T-cell (primary cell): ENCODE data around the gene HTRA1. TPM values are rescaled to one million over a fixed set of nuclear protein-coding genes. Genes with fewer than 3 reads are reported as not detected.

Experiments used
- ATAC-seq, 4 experiments: fragments of 200-7000 bp in 3 of 4; fragments of 150-1000 bp in 1 of 4; cut with Tn5 transposase; replicated peaks in 1 of 4; 1 replicate in 3 of 4; 2 replicates in 1 of 4; pipeline ENCODE4 v1.10.0; 2021; ENCODE audit warnings: moderate library complexity in 3 of 4, mild to moderate bottlenecking in 2 of 4, moderate number of reproducible peaks in 1 of 4
- CTCF ChIA-PET, 2 donors: fragments of 300-600 bp; sonication (Branson Sonifier 250); formaldehyde crosslinking; loops; one replicate each; lab custom pipeline; 2022; ENCODE audit warnings: antibody characterized with exemption in 2 of 2; lab: Charles Lee
- POLR2A ChIA-PET, 2 donors: fragments of 300-600 bp; sonication (Branson Sonifier 250); formaldehyde crosslinking; loops; one replicate each; lab custom pipeline; 2022; ENCODE audit warnings: antibody characterized with exemption in 2 of 2; lab: Charles Lee
- DNase-seq, 35 experiments: peaks; one replicate each; pipeline versions ENCODE4 v3.0.0 to v3.0.0-alpha.2; 2013 to 2023
- H3K27ac ChIP-seq: one replicate; pipeline ENCODE4 v1.5.1; 2013; ENCODE audit warnings: low read length
- H3K27me3 ChIP-seq, 2 experiments: replicated peaks in 1 of 2; 1 replicate in 1 of 2; 2 replicates in 1 of 2; pipeline versions ENCODE4 v1.6.1 to v1.7.0; 2013; ENCODE audit warnings: low read length in 1 of 2, mixed read lengths in 1 of 2; ENCODE audit not compliant: control insufficient read depth in 2 of 2, insufficient read depth in 2 of 2; ENCODE audit errors: extremely low read depth in 1 of 2
- H3K36me3 ChIP-seq, 2 donors: 1 replicate in 1 of 2; 2 replicates in 1 of 2; pipeline versions ENCODE4 v1.6.1 to v1.7.0; 2013; ENCODE audit warnings: low read length in 1 of 2; ENCODE audit not compliant: control insufficient read depth in 2 of 2, insufficient read depth in 1 of 2; ENCODE audit errors: extremely low read depth in 1 of 2
- H3K4me1 ChIP-seq, 2 experiments: 1 replicate in 1 of 2; 2 replicates in 1 of 2; pipeline versions ENCODE4 v1.6.1 to v1.7.0; 2013; ENCODE audit warnings: low read length in 2 of 2, mixed read lengths in 1 of 2; ENCODE audit not compliant: insufficient read depth in 2 of 2, control insufficient read depth in 1 of 2; ENCODE audit errors: extremely low read depth in 1 of 2
- H3K4me3 ChIP-seq, 2 donors: 1 replicate in 1 of 2; 2 replicates in 1 of 2; pipeline versions ENCODE4 v1.5.1 to v1.7.0; 2013; ENCODE audit warnings: mild to moderate bottlenecking in 2 of 2, low read length in 1 of 2, moderate library complexity in 1 of 2; ENCODE audit not compliant: control insufficient read depth in 1 of 2; ENCODE audit errors: extremely low read depth in 1 of 2
- H3K9me3 ChIP-seq: 2 replicates; pipeline ENCODE4 v1.7.0; 2013
- H3K27ac Mint-ChIP-seq, 2 donors: one replicate each; pipeline ENCODE4 v1.8.0; 2020 to 2021; ENCODE audit warnings: mild to moderate bottlenecking in 2 of 2, mixed read lengths in 2 of 2
- H3K27me3 Mint-ChIP-seq, 2 donors: one replicate each; pipeline ENCODE4 v1.8.0; 2021 to 2022; ENCODE audit warnings: mixed read lengths in 2 of 2
- H3K36me3 Mint-ChIP-seq: one replicate; pipeline ENCODE4 v1.8.0; 2021; ENCODE audit warnings: mixed read lengths
- H3K4me1 Mint-ChIP-seq, 3 donors: one replicate each; pipeline ENCODE4 v1.8.0; 2020 to 2022; ENCODE audit warnings: mixed read lengths in 3 of 3, mild to moderate bottlenecking in 1 of 3
- H3K4me3 Mint-ChIP-seq, 3 donors: one replicate each; pipeline ENCODE4 v1.8.0; 2020 to 2022; ENCODE audit warnings: mild to moderate bottlenecking in 3 of 3, mixed read lengths in 3 of 3, moderate library complexity in 3 of 3
- H3K9me3 Mint-ChIP-seq, 3 donors: one replicate each; pipeline ENCODE4 v1.8.0; 2020 to 2022; ENCODE audit warnings: mixed read lengths in 3 of 3
- WGBS: methylation state at CpG from one replicate; pipeline ENCODE4 v1.1.5; 2013; ENCODE audit warnings: missing lambda C conversion rate; ENCODE audit not compliant: insufficient coverage; 5-methylcytosine and 5-hydroxymethylcytosine counted together
- total RNA-seq, 35 experiments: library from RNA in 6 of 35; stranded (reverse) in 6 of 35; fragments of 120-200 nt in 1 of 35; gene quantifications; one replicate each; pipeline versions ENCODE4 v1.2.1 to v1.2.4 and lab custom pipeline; 2013 to 2026

HTRA1 gene
- total RNA-seq, 5 donors from 2014 or later (not counting 1 experiment from before 2014, with no cell fraction given): 0.51 to 0.56 (median 0.55) TPM; not detected in 2

GRCh38 chr10:122449153-122449552, 12.2 kb upstream of the HTRA1 start:
- Mint-ChIP-seq H3K9me3 (no peaks in the 10 kb centered on the region), H3K27ac (no peak overlapping the region), H3K36me3 (no peaks in the 10 kb centered on the region), H3K27me3 (peaks cover 11 to 21% of the 10 kb centered on the region in 2 donors), H3K4me3 (no peak overlapping the region), H3K4me1 (no peaks in the 10 kb centered on the region)
- Histone ChIP-seq H3K27ac (no peak overlapping the region), H3K36me3 (no peaks in the 10 kb centered on the region), H3K9me3 (no peaks in the 10 kb centered on the region), H3K4me3 (no peak overlapping the region), H3K4me1 (no peaks in the 10 kb centered on the region), H3K27me3 (peaks cover 4 to 15% of the 10 kb centered on the region in 2 experiments)
- WGBS: 90% methylated on average over 2 of the region's 4 CpGs
- no peak for DNase-seq
- ATAC-seq: no peak
- ChIA-PET POLR2A (no interaction called here), CTCF (no interaction called here)

- POLR2A ChIA-PET: no interaction called here
- H3K9me3 ChIP-seq: no peaks in the 10 kb centered on the region
- no peak overlapping the region for H3K27ac Mint-ChIP-seq
- H3K9me3 Mint-ChIP-seq: no peaks in the 10 kb centered on the region
- peaks cover 14 to 19% of the 10 kb centered on the region in 2 donors for H3K27me3 Mint-ChIP-seq
- H3K4me1 Mint-ChIP-seq: no peaks in the 10 kb centered on the region
- no peak for ATAC-seq
- WGBS: 64% methylated on average over 10 of the region's 14 CpGs
- H3K4me3 ChIP-seq: no peak overlapping the region
- no peaks in the 10 kb centered on the region for H3K36me3 ChIP-seq
- H3K4me3 Mint-ChIP-seq: no peak overlapping the region
- no peaks in the 10 kb centered on the region for H3K4me1 ChIP-seq
- H3K36me3 Mint-ChIP-seq: no peaks in the 10 kb centered on the region
- peaks cover 6 to 22% of the 10 kb centered on the region in 2 experiments for H3K27me3 ChIP-seq
- no peak overlapping the region for H3K27ac ChIP-seq
- CTCF ChIA-PET: no interaction called here
- no peak for DNase-seq
Measured at GRCh38 chr10:122450353-122450990, 10.9 kb upstream of the HTRA1 start.

GRCh38 chr10:122454071-122454470, 7.3 kb upstream of the HTRA1 start:
- ChIA-PET POLR2A (no interaction called here), CTCF (interaction anchor here in 1 of 2 donors (0.5 to 0.6 kb wide), 3 partner anchors 42 to 188 kb away, joined by 3 to 6 read pairs (median 4); no protein-coding TSS in a partner anchor)
- Mint-ChIP-seq H3K27ac (no peak overlapping the region), H3K36me3 (no peaks in the 10 kb centered on the region), H3K27me3 (peaks cover 31 to 33% of the 10 kb centered on the region in 2 donors), H3K9me3 (no peaks in the 10 kb centered on the region), H3K4me1 (peaks cover 0 to 1% (median 0%) of the 10 kb centered on the region in 3 donors), H3K4me3 (no peak overlapping the region)
- Histone ChIP-seq H3K9me3 (no peaks in the 10 kb centered on the region), H3K27ac (no peak overlapping the region), H3K27me3 (peaks cover 6 to 42% of the 10 kb centered on the region in 2 experiments), H3K4me3 (no peak overlapping the region), H3K4me1 (no peaks in the 10 kb centered on the region), H3K36me3 (no peaks in the 10 kb centered on the region)
- DNase-seq (no peak), ATAC-seq (no peak)
- WGBS: no CpG with 5 or more reads among the region's 3 CpGs

- H3K36me3 Mint-ChIP-seq: no peaks in the 10 kb centered on the region
- H3K4me1 Mint-ChIP-seq: peaks cover 1 to 5% (median 3%) of the 10 kb centered on the region in 3 donors
- H3K36me3 ChIP-seq: no peaks in the 10 kb centered on the region
- no peak within 1 kb of the TSS for H3K4me3 ChIP-seq
- CTCF ChIA-PET: interaction anchor here in 1 of 2 donors (0.6 kb wide), 2 partner anchors 85 to 189 kb away, joined by 3 to 4 read pairs; no protein-coding TSS in a partner anchor
- WGBS: 82% methylated on average over 3 of the region's 7 CpGs
- ATAC-seq (no peak), DNase-seq (no peak)
- no peak within 1 kb of the TSS for H3K4me3 Mint-ChIP-seq
- H3K27me3 ChIP-seq: peaks cover 10 to 48% of the 10 kb centered on the region in 2 experiments
- POLR2A ChIA-PET: no interaction called here
- no peak within 1 kb of the TSS for H3K27ac ChIP-seq
- H3K27ac Mint-ChIP-seq: no peak within 1 kb of the TSS
- no peaks in the 10 kb centered on the region for H3K9me3 ChIP-seq
- H3K4me1 ChIP-seq: no peaks in the 10 kb centered on the region
- H3K9me3 Mint-ChIP-seq: no peaks in the 10 kb centered on the region
- H3K27me3 Mint-ChIP-seq: peaks cover 30 to 37% of the 10 kb centered on the region in 2 donors
Measured at GRCh38 chr10:122454603-122455080, 6.7 kb upstream of the HTRA1 start, which contains the start of gene ARMS2. Gene ARMS2 (plus strand): TSS chr10:122454653. CDS start chr10:122454728, 75 bp downstream.

GRCh38 chr10:122455376-122456079, 5.8 kb upstream of the HTRA1 start:
- no peak overlapping the region for H3K27ac Mint-ChIP-seq
- H3K9me3 Mint-ChIP-seq: no peaks in the 10 kb centered on the region
- Histone ChIP-seq H3K9me3 (no peaks in the 10 kb centered on the region), H3K36me3 (no peaks in the 10 kb centered on the region), H3K27ac (no peak overlapping the region), H3K4me3 (no peak overlapping the region), H3K4me1 (peaks cover 0 to 7% of the 10 kb centered on the region in 2 experiments), H3K27me3 (peaks cover 10 to 55% of the 10 kb centered on the region in 2 experiments)
- DNase-seq (no peak), ATAC-seq (no peak)
- peaks cover 3 to 6% (median 4%) of the 10 kb centered on the region in 3 donors for H3K4me1 Mint-ChIP-seq
- POLR2A ChIA-PET: no interaction called here
- peaks cover 29 to 43% of the 10 kb centered on the region in 2 donors for H3K27me3 Mint-ChIP-seq
- no peak overlapping the region for H3K4me3 Mint-ChIP-seq
- CTCF ChIA-PET: no interaction called here
- 80% methylated on average over 1 of the region's 11 CpGs for WGBS
- no peaks in the 10 kb centered on the region for H3K36me3 Mint-ChIP-seq

GRCh38 chr10:122457934-122458333, 3.4 kb upstream of the HTRA1 start:
- peaks cover 12 to 15% (median 14%) of the 10 kb centered on the region in 3 donors for H3K4me1 Mint-ChIP-seq
- no peaks in the 10 kb centered on the region for H3K36me3 Mint-ChIP-seq
- peaks cover 8 to 67% of the 10 kb centered on the region in 2 experiments for H3K27me3 ChIP-seq
- no peak overlapping the region for H3K4me3 ChIP-seq
- H3K36me3 ChIP-seq: no peaks in the 10 kb centered on the region
- H3K9me3 ChIP-seq: no peaks in the 10 kb centered on the region
- peaks cover 0 to 25% of the 10 kb centered on the region in 2 experiments for H3K4me1 ChIP-seq
- H3K27ac Mint-ChIP-seq: no peak overlapping the region
- POLR2A ChIA-PET: interaction anchor here in 1 of 2 donors (0.5 kb wide), 1 partner anchor 38 kb away, joined by 3 read pairs; no protein-coding TSS in a partner anchor
- DNase-seq: no peak
- no peak for ATAC-seq
- no peaks in the 10 kb centered on the region for H3K9me3 Mint-ChIP-seq
- CTCF ChIA-PET: interaction anchor here in 1 of 2 donors (0.5 kb wide), 1 partner anchor 32 kb away, joined by 3 read pairs; no protein-coding TSS in a partner anchor
- no peak overlapping the region for H3K27ac ChIP-seq
- H3K27me3 Mint-ChIP-seq: peaks cover 35 to 49% of the 10 kb centered on the region in 2 donors
- WGBS: 63% methylated on average over 3 of the region's 5 CpGs
- H3K4me3 Mint-ChIP-seq: no peak overlapping the region
